GM12891 (cell line): ENCODE measurements around the gene MAP3K12.

Source experiments
- PAX5 ChIP-seq: IDR thresholded peaks from 2 replicates; pipeline ENCODE4 v1.6.1; 2011; ENCODE audit warnings: low read length, moderate library complexity, mild to moderate bottlenecking; ENCODE audit not compliant: insufficient read depth, severe bottlenecking
- POLR2A ChIP-seq: IDR thresholded peaks from 2 replicates; pipeline ENCODE4 v1.6.1; 2011; ENCODE audit warnings: low read depth, low read length, control low read depth
- POLR2AphosphoS5 ChIP-seq: IDR thresholded peaks from 2 replicates; pipeline ENCODE4 v1.6.1; 2011; ENCODE audit warnings: low read depth, low read length, control low read depth
- SPI1 ChIP-seq: IDR thresholded peaks from 2 replicates; pipeline ENCODE4 v1.6.1; 2011; ENCODE audit warnings: low read depth, low read length, control low read depth
- TAF1 ChIP-seq: IDR thresholded peaks from 2 replicates; pipeline ENCODE4 v1.6.1; 2011; ENCODE audit warnings: low read depth, low read length, control low read depth

- no peak for TF ChIP-seq POLR2A
- TF ChIP-seq POLR2AphosphoS5: no peak
- TF ChIP-seq PAX5: no peak
- TF ChIP-seq SPI1: no peak
- no peak for TF ChIP-seq TAF1
These were observed 40.2 kb downstream of the MAP3K12 start for GRCh38 chr12:53459097-53459496.
